OCI-LY1 (cell line): ENCODE data around the gene MINK1.

Experiments
- CTCF ChIP-seq: fragments of 200-600 bp; sonication (generic), shearing (Covaris generic); IDR thresholded peaks from 2 replicates; pipeline ENCODE4 v1.5.1; 2017; ENCODE audit warnings: mild to moderate bottlenecking, antibody characterized with exemption, low read length, moderate library complexity, mixed read lengths
- EZH2 ChIP-seq: fragments of 200-600 bp; sonication (generic), shearing (Covaris generic); IDR thresholded peaks from 2 replicates; pipeline ENCODE4 v1.8.0; 2017; ENCODE audit warnings: borderline replicate concordance, mixed run types, mild to moderate bottlenecking, antibody characterized with exemption, low read length, moderate library complexity, mixed read lengths

GRCh38 chr17:4939796-4940554 lies 106.8 kb downstream of the MINK1 start, which contains the start of the genes RNF167 and SLC25A11:
- no peak for TF ChIP-seq CTCF
- no peak for TF ChIP-seq EZH2
